ENCODE data around the gene CNIH2. TPM values are rescaled to one million over a fixed set of nuclear protein-coding genes. Genes with fewer than 3 reads are reported as not detected.

Gene CNIH2
- total and polyA plus RNA-seq, 2 of the 8 experiments (the other 6 are each of a cell fraction or from before 2014, with no cell fraction given): 12.5 to 15.8 TPM

DNA sequence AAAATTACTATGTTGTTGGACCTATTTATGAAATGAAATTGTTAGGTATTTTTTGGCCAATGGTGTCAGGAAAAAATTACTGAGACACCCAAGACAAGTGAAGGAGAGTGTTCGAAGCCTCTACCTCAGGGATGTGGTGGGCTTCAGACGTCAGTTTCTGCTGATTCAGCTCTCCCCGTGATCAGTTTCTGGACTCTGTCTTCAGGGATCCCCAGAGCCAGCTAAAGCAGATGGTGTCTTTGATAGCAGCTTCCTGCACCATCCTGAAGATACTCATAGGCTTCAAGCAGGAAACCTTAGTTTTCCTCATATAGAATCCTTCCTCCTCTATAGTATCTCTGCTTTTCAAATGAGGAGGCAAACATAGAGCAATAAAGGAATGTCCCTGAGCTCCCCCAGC, 31.5 kb downstream of the CNIH2 start:
- Histone ChIP-seq H3K79me1 (ENCODE audit: low read depth, low read length) (no peaks in the 10 kb centered on the region), H3K56ac (replicated peaks; ENCODE audit: insufficient read length, low read depth, low read length) (no peak overlapping the region), H2BK15ac (ENCODE audit: low read length) (no peak overlapping the region), H3K27me3 (replicated peaks in 1 of 4; ENCODE audit: control insufficient read depth in 3 of 4, extremely low read depth in 1 of 4, insufficient read depth in 3 of 4, low read length in 3 of 4) (peaks cover 0 to 3% (median 0%) of the 10 kb centered on the region in 4 experiments; a peak in 2 of 7 replicates), H3K4me1 (replicated peaks in 1 of 4; ENCODE audit: control insufficient read depth in 3 of 4, insufficient read depth in 4 of 4, low read length in 3 of 4) (peaks cover 3 to 13% (median 6%) of the 10 kb centered on the region in 4 experiments; a peak in 6 of 7 replicates), H3K9me3 (ENCODE audit: insufficient read depth in 2 of 2, low read depth in 1 of 2, low read length in 1 of 2) (no peaks in the 10 kb centered on the region), H4K8ac (ENCODE audit: extremely low read depth, insufficient read depth, low read length) (no peak overlapping the region), H3K79me2 (ENCODE audit: control insufficient read depth in 1 of 2, insufficient read depth in 2 of 2, low read length in 2 of 2) (no peaks in the 10 kb centered on the region), H3K23ac (ENCODE audit: insufficient read length) (no peak overlapping the region), H2BK120ac (replicated peaks; ENCODE audit: low read depth, low read length) (no peak overlapping the region), H3K27ac (ENCODE audit: low read depth, low read length) (no peak overlapping the region), H2AK5ac (ENCODE audit: low read depth, low read length) (no peak overlapping the region), H2BK12ac (ENCODE audit: low read depth, low read length) (0 out of 2 replicates have a peak overlapping the region, but pooled peaks have one; percentile 23), H3K14ac (ENCODE audit: insufficient read length) (no peak overlapping the region), H3K4me3 (ENCODE audit: extremely low read depth in 1 of 4, insufficient read depth in 2 of 4, low read depth in 3 of 4, low read length in 4 of 4) (no peak overlapping the region), H3K18ac (ENCODE audit: extremely low read depth, low read length) (no peak overlapping the region), H2BK5ac (ENCODE audit: low read depth, low read length) (no peak overlapping the region), H3K36me3 (ENCODE audit: control insufficient read depth in 2 of 4, insufficient read depth in 4 of 4, low read length in 3 of 4) (no peaks in the 10 kb centered on the region), H2AFZ (ENCODE audit: low read length) (no peak overlapping the region), H4K20me1 (replicated peaks in 1 of 2; ENCODE audit: control insufficient read depth in 1 of 2, insufficient read depth in 2 of 2, low read length in 2 of 2) (no peaks in the 10 kb centered on the region), H3K4me2 (ENCODE audit: insufficient read depth in 1 of 2, low read depth in 2 of 2, low read length in 2 of 2) (no peak overlapping the region), H3K9ac (replicated peaks in 1 of 4; ENCODE audit: extremely low read depth in 1 of 4, low read depth in 3 of 4, low read length in 3 of 4) (no peak overlapping the region), H4K91ac (replicated peaks; ENCODE audit: insufficient read length, low read length) (no peak overlapping the region), H3K4ac (replicated peaks; ENCODE audit: insufficient read length, low read depth, low read length) (no peak overlapping the region), H2BK20ac (ENCODE audit: low read length) (no peak overlapping the region), H3K23me2 (ENCODE audit: low read depth, low read length) (peaks cover 8% of the 10 kb centered on the region), H4K5ac (ENCODE audit: insufficient read length, low read depth, low read length) (no peak overlapping the region)
- POLR2A ChIA-PET (ENCODE audit: partially characterized antibody): interaction anchor here (1.2 to 4.1 kb wide), 4 partner anchors 14 to 61 kb away, joined by 4 to 16 read pairs (median 5); partner anchors contain the start of gene BRMS1
- CTCF ChIA-PET (ENCODE audit: partially characterized antibody): interaction anchor here (1.0 to 11.7 kb wide), 7 partner anchors 8 to 35 kb away, joined by 4 to 242 read pairs (median 57); partner anchors contain the start of genes BRMS1, RIN1, TMEM151A and YIF1A
- FAIRE-seq: no peak
- 77% methylated on average over 3 of the region's 3 CpGs; no CpG with 5 or more reads in 1 of the 2 experiments for WGBS, 2 experiments (ENCODE audit: extremely low coverage in 1 of 2, insufficient coverage in 1 of 2, insufficient read length in 1 of 2, insufficient replicate concordance in 2 of 2, low coverage in 1 of 2, low lambda C conversion rate in 2 of 2, missing lambda C conversion rate in 1 of 2)
- no peak for DNase-seq (ENCODE audit: low read depth in 1 of 2, low spot score in 2 of 2)
- TF ChIP-seq POLR2AphosphoS5 (IDR thresholded peaks at IDR 0.05; ENCODE audit: low read depth, low read length) (no peak), SP1 (IDR thresholded peaks at IDR 0.05; ENCODE audit: low read depth, low read length) (no peak), BCL11A (IDR thresholded peaks at IDR 0.05; ENCODE audit: low read depth in 2 of 2, low read length in 2 of 2) (no peak), FOSL1 (IDR thresholded peaks at IDR 0.05; ENCODE audit: insufficient read depth, low read depth, low read length) (no peak), GTF2F1 (IDR thresholded peaks at IDR 0.05; ENCODE audit: borderline replicate concordance, low read depth, low read length) (no peak), CTBP2 (IDR thresholded peaks at IDR 0.05; ENCODE audit: borderline replicate concordance, insufficient read depth, insufficient read length, low read length) (no peak), POU5F1 (IDR thresholded peaks at IDR 0.05; ENCODE audit: low read depth, low read length) (no peak)
- TF ChIP-seq, protein P1, sequence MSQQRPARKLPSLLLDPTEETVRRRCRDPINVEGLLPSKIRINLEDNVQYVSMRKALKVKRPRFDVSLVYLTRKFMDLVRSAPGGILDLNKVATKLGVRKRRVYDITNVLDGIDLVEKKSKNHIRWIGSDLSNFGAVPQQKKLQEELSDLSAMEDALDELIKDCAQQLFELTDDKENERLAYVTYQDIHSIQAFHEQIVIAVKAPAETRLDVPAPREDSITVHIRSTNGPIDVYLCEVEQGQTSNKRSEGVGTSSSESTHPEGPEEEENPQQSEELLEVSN (IDR thresholded peaks at IDR 0.05): no peak

Data from H1 (cell line).